VCaP (cell line): ENCODE data around the gene C10orf90.

Source experiments
- H3K27ac ChIP-seq: fragments of 450-650 bp; 2 replicates; pipeline ENCODE4 v1.5.1; 2017
- CTCF ChIP-seq: fragments of 450-650 bp; conservative IDR thresholded peaks from 2 replicates; pipeline ENCODE4 v1.5.1; 2017; ENCODE audit warnings: mild to moderate bottlenecking, moderate library complexity

C10orf90 gene

DNA sequence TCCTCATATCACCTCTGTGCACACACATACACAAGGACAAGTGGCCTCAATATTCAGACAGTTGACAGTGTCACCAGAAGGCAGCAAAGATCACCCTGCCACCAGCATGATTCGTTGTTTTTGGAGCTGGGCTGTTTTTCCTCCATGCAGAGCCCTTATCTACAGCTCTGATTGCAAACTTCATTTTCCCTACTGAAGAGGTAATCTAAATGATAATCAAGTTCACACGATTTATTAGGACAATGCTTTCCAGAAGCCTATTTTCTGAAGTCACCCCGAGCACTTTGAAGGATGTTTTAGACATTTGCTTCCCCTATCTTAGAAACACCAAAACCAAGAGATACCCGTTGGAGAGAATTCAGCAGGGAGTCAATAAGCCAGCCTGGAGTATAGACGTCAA is 236.3 kb downstream of the C10orf90 start:
- TF ChIP-seq CTCF: no peak
- H3K27ac ChIP-seq: no peak overlapping the region

DNA sequence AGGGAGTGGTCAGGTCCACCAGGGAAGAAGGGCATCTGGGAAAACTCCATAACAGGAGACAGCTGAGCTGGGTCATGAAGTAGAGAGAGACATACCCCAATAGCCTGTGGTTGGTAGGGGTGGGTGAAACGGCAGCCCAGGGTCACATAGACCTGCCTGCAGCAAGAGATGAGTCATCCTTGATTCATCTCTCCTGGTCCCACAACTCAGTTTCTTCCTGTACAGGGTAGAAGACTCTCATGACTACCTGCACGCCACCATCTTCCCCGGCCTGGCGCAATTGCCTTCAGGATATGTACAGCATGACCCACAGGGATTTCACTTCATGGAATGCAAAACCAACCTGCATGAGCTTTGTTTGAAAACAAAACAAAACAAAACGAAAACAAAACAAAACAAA is 237.1 kb downstream of the C10orf90 start:
- no peak overlapping the region for H3K27ac ChIP-seq
- TF ChIP-seq CTCF: no peak

- H3K27ac ChIP-seq: no peak overlapping the region
- no peak for TF ChIP-seq CTCF
These were observed 238.0 kb downstream of the C10orf90 start for GRCh38 chr10:126432507-126432906.

- H3K27ac ChIP-seq: no peak overlapping the region
- TF ChIP-seq CTCF: no peak
These were observed 238.7 kb downstream of the C10orf90 start for GRCh38 chr10:126431816-126432215.

- no peak overlapping the region for H3K27ac ChIP-seq
- no peak for TF ChIP-seq CTCF
These were observed 240.0 kb downstream of the C10orf90 start for GRCh38 chr10:126430512-126430911.

- no peak for TF ChIP-seq CTCF
- no peak overlapping the region for H3K27ac ChIP-seq
These were observed 241.2 kb downstream of the C10orf90 start for GRCh38 chr10:126429275-126429674.

- no peak for TF ChIP-seq CTCF
- H3K27ac ChIP-seq: no peak overlapping the region
These were observed 244.9 kb downstream of the C10orf90 start for GRCh38 chr10:126425489-126426065.
